NCI-H1048 (cell line): Measurements from ENCODE around the gene TMEM260.
"Not testable (repeated sequence)": the region's sequence is repeated elsewhere in the genome, so short reads cannot be mapped to it uniquely, and the experiment has no call there.

Experiments
- DNase-seq: peaks from one replicate; lab custom pipeline; 2025; lab: John Stamatoyannopoulos, UW

TMEM260 gene

GRCh38 chr14:56598519-56598918 is 18.9 kb downstream of the TMEM260 start:
- no peak for DNase-seq

DNA sequence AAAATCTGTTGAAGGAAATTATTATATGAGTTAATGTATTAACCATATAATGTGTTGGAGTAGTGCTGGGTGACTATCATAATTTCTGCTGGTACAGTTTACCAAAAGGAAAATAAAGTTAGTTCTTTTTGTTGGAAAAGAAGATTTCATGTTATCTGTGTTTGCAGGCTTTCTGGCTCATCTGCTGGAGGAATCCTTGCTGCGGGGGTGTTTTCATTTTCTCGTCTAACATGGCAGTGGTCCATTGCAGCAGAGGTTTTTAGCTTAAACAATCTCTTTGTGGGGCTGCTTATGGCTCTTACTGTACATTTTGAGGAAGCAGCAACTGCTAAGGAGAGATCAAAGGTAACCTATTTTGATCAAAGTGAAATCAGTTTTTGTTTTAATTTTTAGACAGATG is 24.1 kb downstream of the TMEM260 start:
- no peak for DNase-seq

- no peak for DNase-seq
Measured at GRCh38 chr14:56608689-56609088, 29.1 kb downstream of the TMEM260 start.

DNA sequence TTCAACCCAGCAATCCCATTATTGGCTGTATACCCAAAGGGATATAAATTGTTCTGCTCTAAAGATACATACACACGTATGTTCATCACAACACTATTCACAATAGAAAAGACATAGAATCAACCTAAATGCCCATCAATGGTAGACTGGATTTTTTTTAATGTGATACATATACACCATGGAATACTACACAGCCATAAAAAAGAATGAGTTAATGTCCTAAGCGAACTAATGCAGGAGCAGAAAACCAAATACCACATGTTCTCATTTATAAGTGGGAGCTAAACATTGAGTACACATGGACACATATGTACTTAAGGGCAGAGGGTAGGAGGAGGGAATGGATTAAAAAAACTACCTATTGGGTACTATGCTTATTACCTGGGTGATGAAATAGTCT is 32.1 kb downstream of the TMEM260 start:
- DNase-seq: not testable (repeated sequence)

DNA sequence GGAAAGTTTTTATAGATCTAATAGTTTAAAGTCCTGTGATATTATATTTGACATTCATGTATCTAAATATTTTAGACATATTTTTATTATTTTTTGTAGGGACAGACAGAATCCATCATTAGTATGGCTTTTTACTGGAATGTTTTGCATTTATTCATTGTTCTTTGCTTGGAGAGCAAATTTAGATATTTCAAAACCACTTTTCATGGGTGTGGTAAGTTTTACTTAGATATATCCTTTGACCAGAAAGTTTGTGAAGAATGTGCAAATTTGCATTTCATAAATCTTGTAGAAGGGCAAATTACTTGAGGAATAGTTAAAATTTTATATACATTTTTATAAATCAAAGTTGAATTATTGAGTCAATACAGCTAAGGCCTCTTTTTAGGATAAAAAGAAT is 37.5 kb downstream of the TMEM260 start:
- no peak for DNase-seq

DNA sequence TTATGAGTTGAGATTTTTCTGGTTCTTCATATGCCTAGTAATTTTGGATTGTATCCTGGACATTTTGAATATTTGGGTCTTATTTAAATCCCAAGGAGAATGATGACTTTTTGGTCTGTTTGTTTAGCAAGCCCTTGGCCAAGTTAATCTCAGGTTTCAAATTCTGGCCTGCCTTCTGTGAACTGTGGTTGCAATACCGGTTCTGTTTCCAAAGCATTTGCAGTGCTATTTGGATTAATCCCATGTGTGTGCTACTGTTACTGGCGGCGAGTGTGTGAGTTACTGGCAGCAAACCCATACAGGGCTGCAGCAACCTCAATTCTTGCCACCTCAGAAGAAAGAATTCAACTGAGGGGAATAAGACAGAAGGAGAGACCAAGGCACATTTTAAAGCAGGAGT is 51.1 kb downstream of the TMEM260 start:
- no peak for DNase-seq

- DNase-seq: no peak
Measured at GRCh38 chr14:56632195-56632594, 52.6 kb downstream of the TMEM260 start.

DNA sequence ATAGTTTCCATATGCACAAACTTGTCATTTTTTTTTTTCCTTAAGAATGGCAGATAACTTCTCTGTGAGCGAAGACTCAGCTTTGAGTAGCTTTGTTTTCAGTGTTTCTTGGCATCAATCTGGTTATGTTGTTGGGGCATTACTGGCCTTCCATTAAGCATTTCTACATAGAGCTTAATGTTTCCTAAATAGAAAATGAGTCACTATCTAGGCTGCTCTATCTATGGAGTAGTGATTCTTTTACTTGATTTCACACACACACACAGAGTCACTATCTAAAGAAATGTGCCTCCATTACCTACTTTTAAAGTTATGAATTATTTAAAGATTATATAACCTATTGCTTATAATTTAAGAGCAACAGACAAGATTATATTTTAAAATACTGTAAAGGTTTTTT is 53.9 kb downstream of the TMEM260 start:
- no peak for DNase-seq

- DNase-seq: no peak
Measured at GRCh38 chr14:56635041-56635440, 55.4 kb downstream of the TMEM260 start.

GRCh38 chr14:56647493-56647892 is 67.9 kb downstream of the TMEM260 start:
- DNase-seq: no peak

DNA sequence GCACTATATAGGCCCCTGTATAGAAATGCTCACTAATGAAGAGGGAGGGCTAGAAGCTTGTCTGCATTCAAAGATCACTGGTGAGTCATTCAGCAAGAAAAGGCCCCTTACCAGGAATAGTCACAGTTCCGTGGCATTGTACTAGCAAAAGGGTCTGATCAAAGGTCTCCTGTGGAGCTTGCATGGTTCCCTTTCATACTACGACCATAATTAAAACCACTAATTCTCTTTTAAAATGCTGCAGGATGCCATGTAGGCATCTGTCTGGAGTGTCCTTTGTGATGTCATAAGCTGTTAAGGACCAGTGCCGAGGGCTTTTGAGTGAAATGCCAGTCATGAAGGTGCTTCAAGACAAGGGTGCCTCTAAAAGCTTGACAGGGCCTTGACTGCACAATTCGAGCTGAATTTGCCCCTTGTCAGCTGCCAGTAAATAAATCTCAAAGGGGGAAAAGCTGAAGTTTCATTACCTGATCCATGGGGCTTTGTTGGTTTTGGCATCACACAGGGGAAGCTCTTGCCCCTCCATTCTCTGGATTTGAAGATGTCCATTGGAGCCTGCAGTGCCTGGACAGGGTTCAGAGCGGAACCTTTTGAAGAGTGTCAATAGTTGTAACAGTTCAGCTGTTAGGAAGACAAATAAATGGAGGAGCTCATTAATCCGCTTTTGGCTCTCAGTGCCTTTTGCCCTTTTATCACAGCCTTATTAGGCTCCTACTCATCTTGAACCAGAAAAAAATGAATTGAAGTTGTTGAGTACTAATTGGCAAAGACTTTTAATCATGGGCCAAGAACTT is 69.1 kb downstream of the TMEM260 start:
- no peak for DNase-seq

- no peak for DNase-seq
Measured at GRCh38 chr14:56649382-56649781, 69.8 kb downstream of the TMEM260 start.

- no peak for DNase-seq
Measured at GRCh38 chr14:56650048-56650447, 70.5 kb downstream of the TMEM260 start.

DNA sequence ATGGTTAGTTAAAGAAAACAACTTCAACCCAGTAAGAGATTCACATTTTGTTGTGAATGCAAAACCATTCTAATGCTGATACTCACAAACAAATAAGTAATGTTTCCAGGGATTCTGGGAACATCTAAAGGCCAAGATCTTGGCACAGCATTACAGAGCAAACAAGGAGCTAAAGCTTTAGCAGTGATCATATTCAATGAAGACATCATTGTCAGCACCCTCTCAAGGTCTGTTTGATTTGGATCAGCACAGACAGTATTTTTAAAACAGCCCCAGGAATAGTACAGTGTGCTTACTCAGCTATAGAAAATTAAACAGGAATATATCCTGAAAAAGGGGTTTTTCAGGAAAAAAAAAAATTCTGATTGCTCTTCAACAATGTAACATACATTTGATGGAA is 71.4 kb downstream of the TMEM260 start:
- no peak for DNase-seq

GRCh38 chr14:56657604-56658003 is 78.0 kb downstream of the TMEM260 start:
- no peak for DNase-seq

GRCh38 chr14:56659378-56659777 is 79.8 kb downstream of the TMEM260 start:
- DNase-seq: no peak

- DNase-seq: peak; percentile 50
Measured at GRCh38 chr14:56659964-56660551, 80.5 kb downstream of the TMEM260 start.

DNA sequence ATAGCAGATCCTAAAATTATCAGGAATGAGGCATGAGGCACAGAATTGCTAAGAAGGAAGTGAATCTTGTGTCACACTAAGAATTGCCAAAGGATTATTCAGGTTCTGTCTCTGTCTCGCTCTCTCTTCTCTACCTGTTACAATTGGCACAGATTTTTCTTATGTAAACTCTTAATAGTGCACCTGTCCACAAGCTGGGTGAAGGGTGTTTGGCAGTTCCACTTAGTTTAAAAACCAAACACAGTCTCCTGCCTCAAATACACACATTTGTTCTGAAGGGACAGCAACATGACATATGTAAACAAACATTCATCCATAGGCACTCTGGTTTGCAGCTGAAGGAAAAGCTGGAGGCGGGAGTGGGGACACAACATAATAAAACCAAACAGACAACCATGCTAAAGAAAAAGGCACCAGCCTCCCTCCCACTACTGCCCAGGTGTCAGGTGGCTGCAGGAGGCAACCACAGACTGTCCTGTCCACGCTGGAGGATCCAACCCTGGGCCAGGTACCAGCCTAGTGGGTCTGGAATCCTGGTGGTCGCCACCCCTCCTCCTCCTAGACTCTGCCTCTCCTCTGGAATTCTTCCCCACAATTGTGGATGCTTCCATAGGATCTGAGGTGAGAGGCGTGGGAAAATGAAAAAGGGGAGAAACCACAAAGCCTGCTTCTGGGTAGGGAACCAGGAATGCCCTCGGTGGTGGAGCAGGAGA is 81.2 kb downstream of the TMEM260 start:
- DNase-seq: no peak

- DNase-seq: no peak
Measured at GRCh38 chr14:56661478-56661877, 81.9 kb downstream of the TMEM260 start.

- no peak for DNase-seq
Measured at GRCh38 chr14:56664811-56665421, 85.3 kb downstream of the TMEM260 start.

GRCh38 chr14:56666294-56666693 is 86.7 kb downstream of the TMEM260 start:
- DNase-seq: no peak

DNA sequence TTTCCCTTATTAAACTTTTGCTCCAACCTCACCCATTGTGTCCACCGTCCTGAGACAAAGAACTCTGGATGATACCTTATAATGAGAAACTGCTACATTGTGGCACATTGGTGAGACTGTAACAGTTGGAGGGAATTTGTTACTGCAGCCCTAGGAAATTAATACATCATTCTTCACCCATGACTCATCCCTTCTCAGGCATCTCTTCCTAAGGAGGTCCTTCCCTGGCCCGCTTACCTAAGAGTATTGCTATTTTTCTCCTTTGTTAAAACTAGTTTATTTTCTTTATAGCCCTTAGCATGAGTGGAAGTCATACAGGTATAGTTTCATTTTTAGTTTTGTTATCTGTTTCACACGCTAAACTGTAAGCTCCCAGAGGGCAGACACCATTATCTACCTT is 87.1 kb downstream of the TMEM260 start:
- no peak for DNase-seq

- not testable (repeated sequence) for DNase-seq
Measured at GRCh38 chr14:56667290-56667689, 87.7 kb downstream of the TMEM260 start.
